HepG2 (cell line): ENCODE data around the gene IRGQ. TPM values are rescaled to one million over a fixed set of nuclear protein-coding genes. Genes with fewer than 3 reads are reported as not detected.

Source experiments
- ATAC-seq: fragments of 200-7000 bp; cut with Tn5 transposase; 3 replicates; pipeline ENCODE4 v1.9.1; 2020; ENCODE audit warnings: mild to moderate bottlenecking, moderate library complexity
- BruUV-seq: library from RNA; stranded (reverse); fragments of 400-500 nt; replicated peaks from 2 replicates; lab custom pipeline; 2021; lab: Mats Ljungman, UMichigan
- CTCF ChIA-PET: fragments of 300-600 bp; formaldehyde crosslinking; extraction: SDS; loops from one replicate; lab custom pipeline; 2021; ENCODE audit warnings: low total read pairs, inconsistent platforms, low intra/inter-chr PET ratio; lab: Yijun Ruan, JAX
- POLR2A ChIA-PET: fragments of 350-600 bp; sonication (Branson Sonifier 250); formaldehyde crosslinking; loops from one replicate; lab custom pipeline; 2020; ENCODE audit warnings: antibody characterized with exemption, inconsistent platforms; lab: Yijun Ruan, JAX
- DNase-seq: peaks from one replicate; pipeline ENCODE4 v3.0.0-alpha.2; 2015; ENCODE audit warnings: low spot score
- FAIRE-seq: peaks from 3 replicates; lab custom pipeline; 2011; peaks lifted over from hg19 to GRCh38; lab: Jason Lieb, UNC
- H2AFZ ChIP-seq: one replicate; pipeline ENCODE4 v1.6.1; 2011; ENCODE audit warnings: low read length, inconsistent platforms
- H3K27ac ChIP-seq: fragments of 300-600 bp; 3 replicates; pipeline ENCODE4 v1.8.0; 2011; ENCODE audit warnings: mixed run types, mild to moderate bottlenecking, mixed read lengths, low read length, inconsistent platforms; ENCODE audit not compliant: insufficient read depth; ENCODE audit errors: extremely low read length
- H3K27me3 ChIP-seq, 2 experiments: fragments of 200-600 bp in 1 of 2; 2 replicates in 1 of 2; 3 replicates in 1 of 2; pipeline versions ENCODE4 v1.6.0 to v1.8.0; 2011; ENCODE audit warnings: low read length in 2 of 2, mild to moderate bottlenecking in 2 of 2, moderate library complexity in 2 of 2, inconsistent platforms in 1 of 2; ENCODE audit not compliant: insufficient read depth in 2 of 2, control insufficient read depth in 1 of 2
- H3K36me3 ChIP-seq, 2 experiments: fragments of 200-600 bp in 1 of 2; replicated peaks in 1 of 2; 2 replicates in 1 of 2; 3 replicates in 1 of 2; pipeline versions ENCODE4 v1.5.1 to v1.8.0; 2011; ENCODE audit warnings: low read length in 2 of 2, inconsistent platforms in 1 of 2; ENCODE audit not compliant: insufficient read depth in 2 of 2, control insufficient read depth in 1 of 2
- H3K4me1 ChIP-seq: 2 replicates; pipeline ENCODE4 v1.5.1; 2012; ENCODE audit warnings: low read length, inconsistent platforms; ENCODE audit not compliant: insufficient read depth
- H3K4me2 ChIP-seq: 2 replicates; pipeline ENCODE4 v1.6.0; 2011; ENCODE audit warnings: low read depth, low read length, inconsistent platforms
- H3K4me3 ChIP-seq, 3 experiments: fragments of 200-600 bp in 1 of 3; sonication (generic), shearing (Covaris generic) in 1 of 3; replicated peaks in 1 of 3; 2 replicates each; pipeline ENCODE4 v1.5.1; 2011 to 2016; ENCODE audit warnings: low read length in 3 of 3, inconsistent platforms in 2 of 3, low read depth in 2 of 3, mild to moderate bottlenecking in 2 of 3, control low read depth in 1 of 3, mixed read lengths in 1 of 3; ENCODE audit not compliant: insufficient read depth in 1 of 3
- H3K79me2 ChIP-seq: one replicate; pipeline ENCODE4 v1.6.1; 2011; ENCODE audit warnings: low read length, inconsistent platforms; ENCODE audit not compliant: insufficient read depth
- H3K9ac ChIP-seq: 2 replicates; pipeline ENCODE4 v1.6.0; 2011; ENCODE audit warnings: mild to moderate bottlenecking, low read depth, low read length, inconsistent platforms; ENCODE audit not compliant: insufficient read depth
- H3K9me3 ChIP-seq: 2 replicates; pipeline ENCODE4 v1.5.1; 2012; ENCODE audit warnings: mild to moderate bottlenecking, low read length
- H4K20me1 ChIP-seq: 2 replicates; pipeline ENCODE4 v1.6.0; 2011; ENCODE audit warnings: inconsistent platforms, mild to moderate bottlenecking, low read length, moderate library complexity; ENCODE audit not compliant: insufficient read depth
- BRD4 ChIP-seq: sonication (generic); formaldehyde crosslinking; IDR thresholded peaks from 2 replicates; pipeline ENCODE4 v1.4.0; 2020; ENCODE audit warnings: missing genetic modification reagents
- EP300 ChIP-seq, 3 experiments: sonication (generic) in 1 of 3; formaldehyde crosslinking in 1 of 3; IDR thresholded peaks; 2 replicates each; pipeline versions ENCODE4 v1.5.1 to v1.6.1; 2011 to 2020; ENCODE audit warnings: low read depth in 2 of 3, low read length in 2 of 3, borderline replicate concordance in 1 of 3, improper control_type of control experiment in 1 of 3, mild to moderate bottlenecking in 1 of 3, missing genetic modification reagents in 1 of 3, moderate library complexity in 1 of 3
- KLF9 ChIP-seq: IDR thresholded peaks from 2 replicates; pipeline ENCODE4 v1.6.1; 2016; ENCODE audit warnings: low read depth
- MAFF ChIP-seq: IDR thresholded peaks from 2 replicates; pipeline ENCODE4 v1.6.1; 2011; ENCODE audit warnings: low read depth, low read length, improper control_type of control experiment
- MAFK ChIP-seq, 2 experiments: IDR thresholded peaks in 1 of 2; conservative IDR thresholded peaks in 1 of 2; 2 replicates each; pipeline ENCODE4 v1.6.1; 2011; ENCODE audit warnings: improper control_type of control experiment in 2 of 2, low read length in 2 of 2
- MXI1 ChIP-seq: IDR thresholded peaks from 3 replicates; pipeline ENCODE4 v1.6.1; 2012; ENCODE audit warnings: low read depth, low read length, inconsistent platforms, borderline replicate concordance
- NAIF1 ChIP-seq: sonication (generic); formaldehyde crosslinking; IDR thresholded peaks from 2 replicates; pipeline ENCODE4 v1.5.0; 2020; ENCODE audit warnings: mild to moderate bottlenecking, missing genetic modification reagents, borderline replicate concordance
- RBM39 ChIP-seq: fragments of 200-400 bp; formaldehyde crosslinking; IDR thresholded peaks from one replicate; pipeline ENCODE4 v1.6.1; 2018; ENCODE audit warnings: antibody characterized with exemption, mild to moderate bottlenecking, low read depth, low read length; ENCODE audit not compliant: poor library complexity, severe bottlenecking
- RNF219 ChIP-seq: sonication (generic); formaldehyde crosslinking; IDR thresholded peaks from 2 replicates; pipeline ENCODE4 v1.5.0; 2020; ENCODE audit warnings: mild to moderate bottlenecking, missing genetic modification reagents
- TRIM24 ChIP-seq: sonication (generic); formaldehyde crosslinking; IDR thresholded peaks from 2 replicates; pipeline ENCODE4 v1.8.0; 2022; ENCODE audit warnings: mild to moderate bottlenecking, missing genetic modification reagents
- ZBTB3 ChIP-seq: sonication (generic); formaldehyde crosslinking; IDR thresholded peaks from 2 replicates; pipeline ENCODE4 v1.4.0; 2020; ENCODE audit warnings: low read depth, mild to moderate bottlenecking, moderate library complexity, missing genetic modification reagents, borderline replicate concordance
- ZNF274 ChIP-seq: sonication (generic); formaldehyde crosslinking; IDR thresholded peaks from 2 replicates; pipeline ENCODE4 v1.5.1; 2020; ENCODE audit warnings: mild to moderate bottlenecking, missing genetic modification reagents
- ZNF343 ChIP-seq: sonication (generic); formaldehyde crosslinking; IDR thresholded peaks from 2 replicates; pipeline ENCODE4 v1.4.0; 2020; ENCODE audit warnings: mild to moderate bottlenecking, missing genetic modification reagents
- ZNF574 ChIP-seq: sonication (generic); formaldehyde crosslinking; IDR thresholded peaks from 2 replicates; pipeline ENCODE4 v1.4.0; 2020; ENCODE audit warnings: missing genetic modification reagents
- ZNF770 ChIP-seq: sonication (generic); formaldehyde crosslinking; IDR thresholded peaks from 2 replicates; pipeline ENCODE4 v1.5.0; 2020; ENCODE audit warnings: mild to moderate bottlenecking, missing genetic modification reagents
- ZNF773 ChIP-seq: sonication (generic); formaldehyde crosslinking; IDR thresholded peaks from 2 replicates; pipeline ENCODE4 v1.4.0; 2020; ENCODE audit warnings: missing genetic modification reagents, borderline replicate concordance
- ZZZ3 ChIP-seq: sonication (generic); formaldehyde crosslinking; IDR thresholded peaks from 2 replicates; pipeline ENCODE4 v1.4.0; 2020; ENCODE audit warnings: missing genetic modification reagents, mild to moderate bottlenecking, borderline replicate concordance
- WGBS: methylation state at CpG from one replicate; pipeline ENCODE4 v1.1.6; 2017; ENCODE audit warnings: low lambda C conversion rate; 5-methylcytosine and 5-hydroxymethylcytosine counted together
- in situ Hi-C: cut with HindIII; loops from 2 replicates; pipeline ENCODE4 v1.10.0; 2017; ENCODE audit warnings: low pct_unique_long_range_greater_than_20kb; ENCODE audit not compliant: extremely low pct_ligation_motif_present
- intact Hi-C: fragments of 100-400 bp; cut with micrococcal nuclease; formaldehyde crosslinking; loops from one replicate; pipeline ENCODE4 v1.10.0; 2022; ENCODE audit not compliant: unreplicated experiment
- polyA plus RNA-seq, 8 experiments: library from polyadenylated mRNA; depleted of rRNA in 3 of 8; stranded (reverse) in 7 of 8; unstranded in 1 of 8; fragments of >200 nt; fragmentation: Illumina TruSeq in 4 of 8; extraction: Trizol in 4 of 8; gene quantifications; 2 replicates each; pipeline versions ENCODE4 v1.2.1 to v1.2.3, GENCODE V29; 2011 to 2016; ENCODE audit warnings: low read depth in 4 of 8, missing spikeins in 1 of 8, mixed read lengths in 1 of 8; ENCODE audit not compliant: insufficient read depth in 1 of 8
- total RNA-seq, 5 experiments: library from RNA; depleted of rRNA; stranded (reverse); fragments of >200 nt; fragmentation: Illumina TruSeq; extraction: Trizol; gene quantifications; 2 replicates each; pipeline ENCODE4 v1.2.3, GENCODE V29; 2016; ENCODE audit warnings: low read depth in 1 of 5

IRGQ gene
- total and polyA plus RNA-seq, 2 of the 13 experiments (the other 11 are each of a cell fraction or from before 2014, with no cell fraction given): 11.6 to 12.4 TPM

- no peak for TF ChIP-seq ZZZ3
- TF ChIP-seq MAFK (conservative IDR thresholded peaks at IDR 0.05 in 1 of 2, IDR thresholded peaks at IDR 0.05 in 1 of 2; ENCODE audit: low read length in 2 of 2): peak; percentile 97 to 99
- no peak for TF ChIP-seq ZNF343 (CRISPR knock-in tag)
- no peak for TF ChIP-seq BRD4 (CRISPR knock-in tag)
- TF ChIP-seq MAFF: peak; percentile 98
- TF ChIP-seq ZNF770: no peak
- no peak for TF ChIP-seq ZNF574
- no peak for TF ChIP-seq EP300 (IDR thresholded peaks at IDR 0.05; ENCODE audit: low read depth in 2 of 2, low read length in 2 of 2)
- TF ChIP-seq EP300 (CRISPR knock-in tag; IDR thresholded peaks at IDR 0.05; ENCODE audit: borderline replicate concordance): no peak
- TF ChIP-seq ZNF773 (CRISPR knock-in tag): no peak
- no peak for TF ChIP-seq KLF9
- no peak for TF ChIP-seq MXI1
- no peak for TF ChIP-seq NAIF1 (CRISPR knock-in tag)
- TF ChIP-seq TRIM24 (CRISPR knock-in tag): no peak
- TF ChIP-seq RNF219: no peak
- no peak for TF ChIP-seq ZBTB3
- no peak for TF ChIP-seq RBM39
- no peak for TF ChIP-seq ZNF274
- no peaks in the 10 kb centered on the region for H4K20me1 ChIP-seq
- no peak overlapping the region for H3K4me3 ChIP-seq
- no peaks in the 10 kb centered on the region for H3K27me3 ChIP-seq
- intact Hi-C loops: no loop called here
- no peaks in the 10 kb centered on the region for H3K36me3 ChIP-seq
- no peak for ATAC-seq
- BruUV-seq: no TSS peak
- H3K4me1 ChIP-seq: peaks cover 27% of the 10 kb centered on the region
- ChIA-PET POLR2A (no interaction called here), CTCF (no interaction called here)
- in situ Hi-C loops: no loop called here
- DNase-seq: no peak
- no peaks in the 10 kb centered on the region for H3K79me2 ChIP-seq
- WGBS: 26% methylated on average over 4 of the region's 4 CpGs
- no peak overlapping the region for H3K27ac ChIP-seq
- H3K4me2 ChIP-seq: no peak overlapping the region
- H3K9me3 ChIP-seq: no peaks in the 10 kb centered on the region
- FAIRE-seq: no peak
- H3K9ac ChIP-seq: no peak overlapping the region
- H2AFZ ChIP-seq: no peak overlapping the region
Observed at GRCh38 chr19:43642531-43642930, 46.6 kb upstream of the IRGQ start.
